Lower leg skin (tissue), 3 donors: ENCODE data around the gene GPR17.

Experiments
- POLR2A ChIP-seq, 2 donors: fragments of 450-650 bp; IDR thresholded peaks; one replicate each; pipeline ENCODE4 v1.6.1; 2016 to 2017; ENCODE audit warnings: antibody characterized with exemption in 2 of 2, mild to moderate bottlenecking in 1 of 2, moderate library complexity in 1 of 2
- TF ChIP-seq, protein P1 (sequence below), 3 donors: fragments of 450-650 bp; IDR thresholded peaks; one replicate each; pipeline ENCODE4 v1.5.1; 2016; ENCODE audit warnings: antibody characterized with exemption in 3 of 3, mild to moderate bottlenecking in 3 of 3, moderate library complexity in 2 of 3

DNA sequence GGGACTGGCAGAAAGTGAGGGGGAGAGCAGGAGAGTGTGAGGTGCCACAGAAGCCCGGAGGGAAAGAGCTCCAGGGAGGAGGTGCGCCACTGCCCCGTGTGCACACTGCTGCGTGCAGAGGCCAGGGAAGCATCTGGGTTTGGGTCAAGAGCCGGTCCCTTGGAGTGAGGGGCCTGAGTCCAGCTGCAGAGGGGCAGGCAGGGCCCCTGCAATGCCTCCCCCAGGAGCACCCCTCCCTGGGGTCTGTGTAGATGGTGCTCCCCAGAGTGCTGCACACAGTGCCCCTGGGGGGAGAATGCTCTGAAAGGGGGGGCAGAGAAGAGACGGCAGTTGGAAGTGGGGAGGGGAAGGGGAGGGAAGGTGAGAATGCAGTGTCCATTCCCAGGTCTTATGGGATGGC, 33.0 kb downstream of the GPR17 start:
- TF ChIP-seq, protein P1, sequence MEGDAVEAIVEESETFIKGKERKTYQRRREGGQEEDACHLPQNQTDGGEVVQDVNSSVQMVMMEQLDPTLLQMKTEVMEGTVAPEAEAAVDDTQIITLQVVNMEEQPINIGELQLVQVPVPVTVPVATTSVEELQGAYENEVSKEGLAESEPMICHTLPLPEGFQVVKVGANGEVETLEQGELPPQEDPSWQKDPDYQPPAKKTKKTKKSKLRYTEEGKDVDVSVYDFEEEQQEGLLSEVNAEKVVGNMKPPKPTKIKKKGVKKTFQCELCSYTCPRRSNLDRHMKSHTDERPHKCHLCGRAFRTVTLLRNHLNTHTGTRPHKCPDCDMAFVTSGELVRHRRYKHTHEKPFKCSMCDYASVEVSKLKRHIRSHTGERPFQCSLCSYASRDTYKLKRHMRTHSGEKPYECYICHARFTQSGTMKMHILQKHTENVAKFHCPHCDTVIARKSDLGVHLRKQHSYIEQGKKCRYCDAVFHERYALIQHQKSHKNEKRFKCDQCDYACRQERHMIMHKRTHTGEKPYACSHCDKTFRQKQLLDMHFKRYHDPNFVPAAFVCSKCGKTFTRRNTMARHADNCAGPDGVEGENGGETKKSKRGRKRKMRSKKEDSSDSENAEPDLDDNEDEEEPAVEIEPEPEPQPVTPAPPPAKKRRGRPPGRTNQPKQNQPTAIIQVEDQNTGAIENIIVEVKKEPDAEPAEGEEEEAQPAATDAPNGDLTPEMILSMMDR (IDR thresholded peaks at IDR 0.05) = no peak
- no peak for TF ChIP-seq POLR2A (IDR thresholded peaks at IDR 0.05)
